Adipose tissue (tissue), 3 donors: ENCODE measurements around the gene NOL4L. TPM values are rescaled to one million over a fixed set of nuclear protein-coding genes. Genes with fewer than 3 reads are reported as not detected.
"Not testable (repeated sequence)": the region's sequence is repeated elsewhere in the genome, so short reads cannot be mapped to it uniquely, and the experiment has no call there.

Source experiments
- H3K27ac ChIP-seq: one replicate; pipeline ENCODE4 v1.5.1; 2013; ENCODE audit warnings: low read depth, low read length
- WGBS, 3 donors: extraction: QIAGEN DNeasy Blood & Tissue Kit; methylation state at CpG; one replicate each; pipeline ENCODE4 v1.1.7; 2013; 5-methylcytosine and 5-hydroxymethylcytosine counted together
- polyA plus RNA-seq, 3 donors: library from polyadenylated mRNA; stranded (reverse); fragments of 200-250 nt; gene quantifications; one replicate each; pipeline ENCODE4 v1.2.3, GENCODE V29; 2013
- donor health status: healthy with polysubstance abuse.
- donor health status: Bipolar disorder and iron deficiency.
- donor health status: healthy.

NOL4L gene
- polyA plus RNA-seq, 3 donors, result 5.3 to 9.9 (median 7.6) TPM

GRCh38 chr20:32507998-32508774 is 76.9 kb downstream of the NOL4L start:
- 59 to 81% (median 59%) methylated on average over 11 of the region's 11 CpGs for WGBS, 3 donors
- H3K27ac ChIP-seq, result no peak overlapping the region

- no peak overlapping the region for H3K27ac ChIP-seq
- WGBS, 3 donors, result 69 to 89% (median 82%) methylated on average over 3 of the region's 3 CpGs
Observed at GRCh38 chr20:32506721-32507120, 78.4 kb downstream of the NOL4L start.

GRCh38 chr20:32505723-32506473 is 79.2 kb downstream of the NOL4L start:
- 65 to 87% (median 67%) methylated on average over 8 of the region's 8 CpGs for WGBS, 3 donors
- no peak overlapping the region for H3K27ac ChIP-seq

GRCh38 chr20:32501709-32502108 is 83.4 kb downstream of the NOL4L start:
- WGBS, 3 donors, result 73 to 91% (median 75%) methylated on average over 3 of the region's 3 CpGs
- no peak overlapping the region for H3K27ac ChIP-seq

GRCh38 chr20:32497589-32498224 is 87.4 kb downstream of the NOL4L start:
- no peak overlapping the region for H3K27ac ChIP-seq
- WGBS, 3 donors, result 47 to 69% (median 49%) methylated on average over 13 of the region's 13 CpGs

GRCh38 chr20:32496811-32497533 is 88.2 kb downstream of the NOL4L start:
- no peak overlapping the region for H3K27ac ChIP-seq
- 75 to 89% (median 79%) methylated on average over 11 of the region's 11 CpGs for WGBS, 3 donors

GRCh38 chr20:32495949-32496348 is 89.2 kb downstream of the NOL4L start:
- no peak overlapping the region for H3K27ac ChIP-seq
- 97 to 98% (median 97%) methylated on average over 5 of the region's 5 CpGs for WGBS, 3 donors

GRCh38 chr20:32495217-32495565 is 89.9 kb downstream of the NOL4L start:
- no peak overlapping the region for H3K27ac ChIP-seq
- 86% methylated on average over 8 of the region's 8 CpGs for whole genome bisulfite sequencing, 3 donors

- no peak overlapping the region for H3K27ac ChIP-seq
- WGBS, 3 donors, result 87 to 89% (median 89%) methylated on average over 11 of the region's 11 CpGs
Observed at GRCh38 chr20:32494483-32495216, 90.5 kb downstream of the NOL4L start.

GRCh38 chr20:32493356-32493755 is 91.8 kb downstream of the NOL4L start:
- no peak overlapping the region for H3K27ac ChIP-seq
- WGBS, 3 donors, result 77 to 93% (median 87%) methylated on average over 10 of the region's 10 CpGs

- 92 to 97% (median 97%) methylated on average over 3 of the region's 3 CpGs for WGBS, 3 donors
- H3K27ac ChIP-seq, result not testable (repeated sequence)
Observed at GRCh38 chr20:32491764-32492151, 93.4 kb downstream of the NOL4L start.

- WGBS, 3 donors, result 82 to 92% (median 92%) methylated on average over 14 of the region's 14 CpGs
- H3K27ac ChIP-seq, result no peak overlapping the region
Observed at GRCh38 chr20:32490942-32491763, 94.0 kb downstream of the NOL4L start.

- 92 to 94% (median 94%) methylated on average over 7 of the region's 7 CpGs for WGBS, 3 donors
- H3K27ac ChIP-seq, result no peak overlapping the region
Observed at GRCh38 chr20:32488066-32488838, 96.9 kb downstream of the NOL4L start.

- WGBS, 3 donors, result 75 to 85% (median 76%) methylated on average over 3 of the region's 3 CpGs
Observed at GRCh38 chr20:32487381-32487780, 97.8 kb downstream of the NOL4L start.

GRCh38 chr20:32485770-32486478 is 99.2 kb downstream of the NOL4L start:
- WGBS, 3 donors, result 49 to 72% (median 66%) methylated on average over 5 of the region's 5 CpGs

More at GRCh38 chr20:32487381-32487780, 97.8 kb downstream of the NOL4L start:
- no peak overlapping the region for H3K27ac ChIP-seq

More at GRCh38 chr20:32485770-32486478, 99.2 kb downstream of the NOL4L start:
- H3K27ac ChIP-seq, result no peak overlapping the region
